Measurements from ENCODE around the gene TPX2. TPM values are rescaled to one million over a fixed set of nuclear protein-coding genes. Genes with fewer than 3 reads are reported as not detected.
A peak's percentile ranks its signal among the peaks of the same experiment; 100 is the strongest.

Gene TPX2
- total and polyA plus RNA-seq, 8 donors: 5.1 to 89.9 (median 39.7) TPM

DNA sequence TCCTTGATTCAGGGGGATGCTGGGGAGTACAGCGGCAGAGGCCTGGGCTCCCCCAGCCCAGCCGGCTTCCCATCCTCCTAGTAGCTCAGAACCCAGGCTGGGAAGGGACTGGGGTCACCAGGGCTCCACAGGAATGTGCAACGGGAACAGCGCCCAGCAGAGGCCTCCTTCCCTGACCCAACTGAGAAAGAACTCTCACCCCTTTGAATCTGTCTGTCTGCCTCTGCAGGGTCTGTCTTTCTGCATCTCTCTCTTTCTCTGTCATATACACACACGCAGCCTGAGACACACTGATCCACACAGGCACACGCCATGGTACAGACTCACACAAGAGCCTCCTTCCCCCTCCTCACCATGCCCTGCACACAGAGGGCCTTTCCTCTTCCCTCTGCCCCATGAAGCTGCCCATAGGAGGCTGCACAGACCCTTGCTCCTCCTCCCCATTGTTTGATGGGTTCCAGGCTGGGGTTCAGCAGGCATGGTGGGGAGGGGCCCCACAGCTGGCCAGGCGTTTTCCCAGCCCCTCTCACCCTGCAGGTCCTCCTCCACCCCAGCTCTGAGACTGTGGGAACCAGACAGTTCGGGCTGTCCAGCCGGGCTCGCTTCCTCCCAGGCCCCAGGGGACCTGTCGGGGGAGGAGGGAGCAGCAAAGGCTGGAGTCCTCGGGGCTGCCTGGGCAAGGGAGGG is 103.5 kb downstream of the TPX2 start:
- peak; percentile 25 for ATAC-seq
- no peak overlapping the region for H3K27ac ChIP-seq

DNA sequence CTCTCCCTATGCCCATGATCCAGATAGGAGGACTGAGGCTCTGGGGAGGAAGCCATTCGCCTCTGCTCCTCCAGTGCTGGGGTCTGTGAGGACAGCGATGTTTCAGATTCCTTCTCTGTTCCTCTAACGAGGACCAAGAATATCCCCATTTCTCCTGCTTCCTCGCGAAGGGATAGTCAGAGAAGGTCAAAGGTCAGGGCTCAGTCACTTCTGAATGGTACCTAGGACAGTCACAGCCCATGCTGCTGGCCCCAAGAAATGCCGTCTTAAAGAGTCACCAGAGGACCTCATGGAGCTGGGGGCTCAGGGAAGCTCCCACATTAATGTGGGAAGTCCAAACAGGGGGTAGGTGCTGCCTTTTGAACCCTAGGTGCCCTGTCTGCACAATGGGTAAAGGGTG is 104.2 kb downstream of the TPX2 start:
- Histone ChIP-seq H3K27me3 (peaks cover 0 to 8% of the 10 kb centered on the region in 2 donors), H3K4me1 (peaks cover 0 to 14% of the 10 kb centered on the region in 2 donors), H3K27ac (peak overlapping the region in 1 of 2 donors; percentile 4), H3K4me3 (no peak overlapping the region), H3K36me3 (no peaks in the 10 kb centered on the region), H3K9me3 (no peaks in the 10 kb centered on the region)
- TF ChIP-seq CTCF (IDR thresholded peaks at IDR 0.05): no peak
- DNase-seq (no peak), ATAC-seq (no peak)
- intact Hi-C loops (cut with DNase I): no loop called here

More for the DNA sequence above, 103.5 kb downstream of the TPX2 start:
- Histone ChIP-seq H3K27me3 (peaks cover 0 to 5% of the 10 kb centered on the region in 2 donors), H3K36me3 (no peaks in the 10 kb centered on the region), H3K4me1 (peaks cover 3 to 20% of the 10 kb centered on the region in 2 donors), H3K4me3 (no peak overlapping the region), H3K9me3 (no peaks in the 10 kb centered on the region)
- intact Hi-C loops (cut with DNase I): no loop called here
- DNase-seq: peak in 1 of 4 donors; percentile 58
- TF ChIP-seq CTCF (IDR thresholded peaks at IDR 0.05): no peak

DNA sequence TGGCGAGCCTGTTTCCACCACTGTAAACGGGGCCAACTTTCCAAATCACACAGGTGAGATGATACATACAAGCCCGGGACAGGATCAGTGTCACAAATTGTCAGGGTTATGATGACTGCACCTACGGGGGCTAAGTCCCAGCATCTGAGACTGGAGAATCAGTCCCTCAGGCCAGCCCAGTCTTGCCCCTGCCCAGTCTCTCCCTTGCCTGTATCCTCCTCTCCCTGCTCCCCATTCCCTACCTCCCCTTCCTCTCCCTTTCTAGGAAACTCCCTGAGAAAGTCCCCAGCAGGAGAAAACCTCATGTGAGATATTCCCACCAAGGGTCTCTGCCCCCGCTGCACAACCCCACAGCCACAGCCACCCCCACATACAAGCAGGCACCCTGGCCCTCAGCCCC is 104.8 kb downstream of the TPX2 start:
- H3K36me3 ChIP-seq: no peaks in the 10 kb centered on the region
- DNase-seq (no peak), ATAC-seq (no peak)
- H3K4me1 ChIP-seq: peaks cover 0 to 8% of the 10 kb centered on the region in 2 donors
- H3K9me3 ChIP-seq: no peaks in the 10 kb centered on the region
- intact Hi-C loops (cut with DNase I): no loop called here
- H3K27ac ChIP-seq: peak overlapping the region in 1 of 2 donors; percentile 26
- peaks cover 0 to 10% of the 10 kb centered on the region in 2 donors for H3K27me3 ChIP-seq
- peak overlapping the region in 1 of 2 donors; percentile 19 for H3K4me3 ChIP-seq
- no peak for TF ChIP-seq CTCF (IDR thresholded peaks at IDR 0.05)

- Histone ChIP-seq H3K27ac (no peak overlapping the region), H3K27me3 (peaks cover 7 to 18% of the 10 kb centered on the region in 2 donors), H3K36me3 (no peaks in the 10 kb centered on the region), H3K9me3 (no peaks in the 10 kb centered on the region), H3K4me1 (peaks cover 0 to 5% of the 10 kb centered on the region in 2 donors), H3K4me3 (peak overlapping the region in 1 of 2 donors; percentile 19)
- DNase-seq (no peak), ATAC-seq (no peak)
- TF ChIP-seq CTCF (IDR thresholded peaks at IDR 0.05): no peak
- intact Hi-C loops (cut with DNase I): no loop called here
Measured at GRCh38 chr20:31844737-31845299, 105.7 kb downstream of the TPX2 start.

GRCh38 chr20:31845300-31845863 is 106.3 kb downstream of the TPX2 start, which contains the start of gene FOXS1:
Gene FOXS1 (minus strand): TSS chr20:31845604. CDS start chr20:31845542, 62 bp downstream.
- H3K4me3 ChIP-seq: peak within 1 kb of the TSS in 1 of 2 donors; percentile 19
- H3K27ac ChIP-seq: no peak within 1 kb of the TSS
- no peaks in the 10 kb centered on the region for H3K36me3 ChIP-seq
- DNase-seq: peak in 1 of 4 donors; percentile 67
- H3K27me3 ChIP-seq: peaks cover 7 to 24% of the 10 kb centered on the region in 2 donors
- H3K9me3 ChIP-seq: no peaks in the 10 kb centered on the region
- no peak for TF ChIP-seq CTCF (IDR thresholded peaks at IDR 0.05)
- H3K4me1 ChIP-seq: peaks cover 0 to 5% of the 10 kb centered on the region in 2 donors
- intact Hi-C loops (cut with DNase I): no loop called here
- peak; percentile 18 for ATAC-seq

All from left lung (tissue), 10 donors.